ENCODE measurements around the gene KRTAP12-4.

DNA sequence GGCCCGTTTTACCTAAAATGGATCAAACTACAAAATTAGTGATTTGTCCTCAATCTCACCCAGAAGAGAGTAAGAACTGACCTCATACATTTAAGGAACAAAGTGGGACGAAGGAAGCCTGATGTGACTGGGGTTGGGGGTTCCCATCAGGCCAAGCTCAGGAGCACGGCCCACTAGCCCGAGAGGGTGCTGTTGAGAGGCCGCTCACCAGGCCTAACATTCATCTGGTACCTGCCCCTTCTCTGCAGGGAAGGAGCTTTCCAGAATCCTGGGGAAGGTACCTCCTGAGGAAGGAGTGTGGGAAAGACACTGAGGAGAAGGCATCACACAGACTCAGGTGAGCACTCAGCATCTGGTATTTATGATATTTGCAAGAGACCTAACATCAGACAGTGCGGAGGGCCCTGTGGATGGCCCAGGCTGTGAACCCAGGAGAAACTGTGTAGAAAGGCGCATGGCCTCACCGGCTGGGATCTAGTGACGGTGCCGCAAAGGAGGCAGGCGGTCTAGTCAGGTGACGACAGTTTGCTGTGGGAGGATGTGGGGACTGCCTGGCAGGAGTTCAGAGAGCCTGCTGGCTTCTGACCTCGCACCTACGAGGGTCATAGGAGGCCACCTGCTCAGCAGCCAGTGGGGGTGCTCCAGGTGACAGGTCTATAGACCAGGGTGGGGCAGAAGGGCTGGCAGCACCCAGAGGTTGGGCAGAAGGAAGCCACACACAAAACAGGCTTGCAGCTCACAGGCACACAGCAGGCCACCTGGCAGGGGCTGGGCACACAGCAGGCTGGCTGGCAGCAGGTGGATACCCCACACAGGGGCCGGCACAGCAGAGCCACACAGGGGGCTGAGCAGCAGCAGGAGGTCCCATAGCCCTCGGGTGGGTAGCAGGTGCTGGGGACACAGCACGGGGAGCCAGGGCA is 543 bp downstream of the KRTAP12-4 start:
- TF ChIP-seq, protein P1, sequence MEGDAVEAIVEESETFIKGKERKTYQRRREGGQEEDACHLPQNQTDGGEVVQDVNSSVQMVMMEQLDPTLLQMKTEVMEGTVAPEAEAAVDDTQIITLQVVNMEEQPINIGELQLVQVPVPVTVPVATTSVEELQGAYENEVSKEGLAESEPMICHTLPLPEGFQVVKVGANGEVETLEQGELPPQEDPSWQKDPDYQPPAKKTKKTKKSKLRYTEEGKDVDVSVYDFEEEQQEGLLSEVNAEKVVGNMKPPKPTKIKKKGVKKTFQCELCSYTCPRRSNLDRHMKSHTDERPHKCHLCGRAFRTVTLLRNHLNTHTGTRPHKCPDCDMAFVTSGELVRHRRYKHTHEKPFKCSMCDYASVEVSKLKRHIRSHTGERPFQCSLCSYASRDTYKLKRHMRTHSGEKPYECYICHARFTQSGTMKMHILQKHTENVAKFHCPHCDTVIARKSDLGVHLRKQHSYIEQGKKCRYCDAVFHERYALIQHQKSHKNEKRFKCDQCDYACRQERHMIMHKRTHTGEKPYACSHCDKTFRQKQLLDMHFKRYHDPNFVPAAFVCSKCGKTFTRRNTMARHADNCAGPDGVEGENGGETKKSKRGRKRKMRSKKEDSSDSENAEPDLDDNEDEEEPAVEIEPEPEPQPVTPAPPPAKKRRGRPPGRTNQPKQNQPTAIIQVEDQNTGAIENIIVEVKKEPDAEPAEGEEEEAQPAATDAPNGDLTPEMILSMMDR (IDR thresholded peaks at IDR 0.05; ENCODE audit: borderline replicate concordance, extremely low read depth, low read length, poor library complexity, severe bottlenecking) = no peak
- TF ChIP-seq EZH2 (IDR thresholded peaks at IDR 0.05; ENCODE audit: borderline replicate concordance, low read depth, low read length, severe bottlenecking) = no peak
